Measurements from ENCODE around the gene GTF3C5. TPM values are rescaled to one million over a fixed set of nuclear protein-coding genes. Genes with fewer than 3 reads are reported as not detected.

Gene GTF3C5
- total RNA-seq, 1 donor from 2014 or later: 25.9 TPM

DNA sequence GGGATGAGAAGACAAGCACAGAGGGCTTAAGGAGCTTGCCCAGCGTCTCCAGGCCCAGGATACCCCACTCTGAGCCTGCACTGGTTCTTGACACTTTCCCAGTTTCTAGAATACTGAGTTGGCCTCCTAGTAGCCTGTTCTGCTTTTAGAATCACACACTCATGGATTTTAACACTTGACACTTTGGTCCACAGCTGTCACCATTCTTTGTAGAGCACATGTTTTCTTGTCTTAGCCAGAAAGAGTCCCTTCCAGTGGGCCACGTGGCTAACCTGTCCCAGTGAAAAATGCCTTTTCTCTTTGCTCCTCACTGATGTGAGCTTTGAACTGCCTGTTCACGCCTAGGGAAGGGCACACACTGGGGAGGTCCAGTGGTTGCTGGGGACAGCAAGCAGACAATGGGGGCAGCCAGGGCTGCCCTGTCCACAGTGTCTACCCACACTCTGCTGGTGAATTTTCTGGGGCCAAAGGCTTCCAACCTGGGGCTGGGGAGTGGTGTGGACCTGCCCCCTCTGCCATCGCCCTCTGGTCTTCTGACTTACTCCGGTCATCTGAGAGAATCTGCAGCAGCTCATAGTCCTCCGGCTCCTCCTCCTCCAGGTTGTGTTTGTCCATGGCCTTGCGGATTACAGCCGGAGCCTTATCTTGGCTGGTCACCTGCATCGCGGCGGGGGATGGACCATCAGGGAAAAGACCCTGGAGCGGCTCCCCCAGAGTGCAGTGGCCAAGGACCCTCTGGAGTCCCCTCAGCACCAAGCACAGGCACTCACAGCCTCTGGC is 69.1 kb downstream of the GTF3C5 start:
- Histone ChIP-seq H3K9me3 (peaks cover 6 to 16% of the 10 kb centered on the region in 2 donors), H3K36me3 (peaks cover 61 to 85% of the 10 kb centered on the region in 2 donors), H3K27ac (no peak overlapping the region), H3K4me1 (no peaks in the 10 kb centered on the region), H3K4me3 (no peak overlapping the region), H3K27me3 (no peaks in the 10 kb centered on the region)
- no peak for DNase-seq (ENCODE audit: low spot score in 2 of 2)
- TF ChIP-seq, protein P1, sequence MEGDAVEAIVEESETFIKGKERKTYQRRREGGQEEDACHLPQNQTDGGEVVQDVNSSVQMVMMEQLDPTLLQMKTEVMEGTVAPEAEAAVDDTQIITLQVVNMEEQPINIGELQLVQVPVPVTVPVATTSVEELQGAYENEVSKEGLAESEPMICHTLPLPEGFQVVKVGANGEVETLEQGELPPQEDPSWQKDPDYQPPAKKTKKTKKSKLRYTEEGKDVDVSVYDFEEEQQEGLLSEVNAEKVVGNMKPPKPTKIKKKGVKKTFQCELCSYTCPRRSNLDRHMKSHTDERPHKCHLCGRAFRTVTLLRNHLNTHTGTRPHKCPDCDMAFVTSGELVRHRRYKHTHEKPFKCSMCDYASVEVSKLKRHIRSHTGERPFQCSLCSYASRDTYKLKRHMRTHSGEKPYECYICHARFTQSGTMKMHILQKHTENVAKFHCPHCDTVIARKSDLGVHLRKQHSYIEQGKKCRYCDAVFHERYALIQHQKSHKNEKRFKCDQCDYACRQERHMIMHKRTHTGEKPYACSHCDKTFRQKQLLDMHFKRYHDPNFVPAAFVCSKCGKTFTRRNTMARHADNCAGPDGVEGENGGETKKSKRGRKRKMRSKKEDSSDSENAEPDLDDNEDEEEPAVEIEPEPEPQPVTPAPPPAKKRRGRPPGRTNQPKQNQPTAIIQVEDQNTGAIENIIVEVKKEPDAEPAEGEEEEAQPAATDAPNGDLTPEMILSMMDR (IDR thresholded peaks at IDR 0.05): no peak
- intact Hi-C loops (cut with DNase I): no loop called here

DNA sequence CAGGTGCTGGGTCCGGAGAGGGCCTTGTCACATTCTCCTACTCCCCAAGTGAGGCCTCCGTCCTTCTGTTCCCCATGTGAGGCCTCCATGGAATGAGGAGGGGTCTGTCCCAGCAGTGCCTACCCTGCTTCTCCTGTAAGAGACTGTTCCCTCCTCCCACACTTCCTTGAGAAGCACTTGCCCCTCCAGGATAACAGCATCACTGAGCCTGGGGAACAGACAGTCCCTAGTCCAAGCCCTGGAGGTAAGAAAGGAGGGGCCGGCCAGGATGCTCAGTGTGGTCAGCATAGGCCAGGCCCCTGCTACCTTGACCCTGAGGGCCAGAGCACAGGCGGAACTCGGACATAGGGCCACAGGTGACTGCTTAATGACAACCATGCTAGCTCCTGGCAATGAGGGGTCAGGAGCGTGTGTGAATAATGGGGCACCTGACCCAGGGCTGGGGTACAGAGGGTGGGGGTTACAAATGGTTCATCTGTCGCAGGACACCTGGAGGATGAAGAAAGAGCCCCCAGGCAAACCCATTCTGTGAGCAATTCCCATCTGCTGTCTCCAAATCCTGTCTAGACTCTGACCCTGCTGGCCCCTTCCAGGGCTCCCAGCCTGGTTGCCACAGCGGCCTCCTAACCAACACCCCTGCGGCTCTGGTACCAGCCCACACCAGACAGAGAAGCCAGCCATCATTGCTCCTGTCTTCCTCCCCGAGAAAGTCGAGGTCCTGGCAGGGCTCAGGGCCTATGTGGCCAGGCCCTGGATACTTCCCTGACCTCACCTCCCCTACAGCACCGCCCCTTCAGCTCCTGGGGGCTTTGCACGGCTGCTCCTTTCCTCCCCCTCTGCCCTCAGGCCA is 69.9 kb downstream of the GTF3C5 start:
- no peak overlapping the region for H3K27ac ChIP-seq
- H3K4me1 ChIP-seq: no peaks in the 10 kb centered on the region
- TF ChIP-seq, protein P1 (IDR thresholded peaks at IDR 0.05): no peak
- H3K9me3 ChIP-seq: peaks cover 6 to 14% of the 10 kb centered on the region in 2 donors
- H3K4me3 ChIP-seq: no peak overlapping the region
- peaks cover 66 to 90% of the 10 kb centered on the region in 2 donors for H3K36me3 ChIP-seq
- no peak for DNase-seq (ENCODE audit: low spot score in 2 of 2)
- H3K27me3 ChIP-seq: no peaks in the 10 kb centered on the region
- intact Hi-C loops (cut with DNase I): no loop called here

DNA sequence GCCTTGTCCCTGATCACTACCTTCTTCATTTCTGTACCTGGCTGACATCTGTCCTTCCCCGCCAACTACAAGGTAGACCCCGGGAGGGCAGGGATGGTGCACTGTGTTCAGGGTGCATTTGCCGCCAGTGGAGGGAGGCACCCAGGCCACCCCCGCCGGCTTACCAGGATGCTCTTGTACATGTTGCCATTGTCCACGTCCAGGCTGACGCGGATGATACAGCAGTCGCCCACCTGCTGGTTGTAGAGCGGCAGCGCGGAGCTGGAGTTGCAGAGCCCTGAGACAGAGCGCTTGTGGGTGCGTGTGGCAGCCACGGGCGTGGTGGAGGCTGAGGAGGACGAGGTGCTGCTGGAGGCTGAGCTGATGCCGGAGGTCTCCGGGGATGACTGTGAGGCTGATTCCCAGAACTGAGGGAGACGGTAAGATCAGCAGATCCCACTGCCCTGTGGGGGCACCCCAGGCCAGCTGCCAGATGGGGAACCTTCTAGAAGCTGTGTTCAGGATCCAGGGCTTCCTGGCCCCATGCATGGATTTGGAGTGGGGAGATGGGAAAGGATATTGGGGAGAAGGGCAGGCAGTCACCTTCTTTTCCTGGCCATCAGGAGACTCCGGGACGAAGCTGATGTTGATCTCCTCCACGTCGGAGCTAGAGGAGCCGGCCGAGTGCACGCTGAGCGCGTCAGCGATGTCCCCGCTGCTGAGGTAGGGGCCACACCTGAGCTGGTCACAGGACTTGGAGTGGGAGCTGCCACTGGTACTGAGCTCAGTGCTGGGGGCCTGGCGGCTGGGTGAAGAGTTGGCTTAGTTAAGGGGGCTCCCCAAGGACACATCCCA is 70.8 kb downstream of the GTF3C5 start:
- Histone ChIP-seq H3K27me3 (no peaks in the 10 kb centered on the region), H3K27ac (no peak overlapping the region), H3K9me3 (peaks cover under 1 to 5% of the 10 kb centered on the region in 2 donors), H3K4me1 (no peaks in the 10 kb centered on the region), H3K36me3 (peaks cover 69 to 94% of the 10 kb centered on the region in 2 donors), H3K4me3 (no peak overlapping the region)
- intact Hi-C loops (cut with DNase I): loop anchor here (2.0 kb wide), 1 partner anchor 19 kb away; the partner anchor contains the start of gene RALGDS
- no peak for DNase-seq (ENCODE audit: low spot score in 2 of 2)
- TF ChIP-seq, protein P1 (IDR thresholded peaks at IDR 0.05): no peak

DNA sequence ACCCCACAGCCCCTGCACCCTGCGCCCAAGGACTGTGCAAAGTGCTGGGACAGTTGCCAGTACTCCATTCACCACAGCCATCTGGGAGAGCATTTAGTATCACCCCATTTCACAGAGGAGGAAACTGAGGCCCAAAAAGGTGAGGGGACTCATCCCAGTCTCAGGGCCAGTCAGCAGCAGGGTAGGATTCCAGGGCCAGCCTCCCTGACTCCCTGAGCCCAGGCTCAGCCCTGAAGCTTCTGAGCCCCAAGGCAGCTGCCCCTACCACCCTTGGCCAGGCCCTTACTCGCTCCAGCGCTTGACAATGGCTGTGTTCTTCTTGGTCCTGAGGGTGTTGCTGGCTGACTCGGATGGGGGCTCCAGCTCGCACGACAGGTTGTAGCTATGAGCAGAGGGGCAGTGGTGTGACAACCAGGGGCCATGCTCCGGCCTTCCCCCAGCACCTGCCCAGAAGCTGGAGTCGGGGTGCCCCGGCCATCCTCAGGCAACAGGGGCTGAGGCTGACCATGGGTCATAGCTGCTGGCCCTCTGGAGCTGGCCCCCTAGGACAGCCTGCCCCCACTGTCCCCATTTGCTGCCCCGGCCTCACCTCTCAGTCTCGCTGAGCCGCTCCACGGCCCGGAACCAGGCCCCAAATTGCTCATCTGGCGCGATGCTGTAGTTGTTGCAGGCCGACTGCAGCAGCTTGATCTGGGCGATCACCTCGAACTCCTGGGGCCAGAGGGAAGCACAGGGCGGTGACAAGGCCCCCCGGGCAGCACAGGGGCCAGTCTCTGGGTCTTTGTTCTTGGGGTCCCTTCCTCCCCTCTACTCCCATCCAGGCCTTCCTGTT is 71.6 kb downstream of the GTF3C5 start:
- peaks cover 75 to 94% of the 10 kb centered on the region in 2 donors for H3K36me3 ChIP-seq
- no peak overlapping the region for H3K27ac ChIP-seq
- intact Hi-C loops (cut with DNase I): loop anchor here (1.0 to 2.0 kb wide), 2 partner anchors 18 to 42 kb away; partner anchors contain the start of gene RALGDS
- H3K9me3 ChIP-seq: no peaks in the 10 kb centered on the region
- no peaks in the 10 kb centered on the region for H3K27me3 ChIP-seq
- DNase-seq (ENCODE audit: low spot score in 2 of 2): no peak
- H3K4me1 ChIP-seq: no peaks in the 10 kb centered on the region
- no peak overlapping the region for H3K4me3 ChIP-seq
- TF ChIP-seq, protein P1 (IDR thresholded peaks at IDR 0.05): no peak

Data from ascending aorta (tissue), 2 donors.